WTC11 (cell line): ENCODE results near the gene FAM3B. TPM values are rescaled to one million over a fixed set of nuclear protein-coding genes. Genes with fewer than 3 reads are reported as not detected.

ENCODE experiments used
- ATAC-seq: fragments of 200-7000 bp; cut with Tn5 transposase; 2 replicates; pipeline ENCODE4 v1.10.0; 2021; ENCODE audit warnings: mild to moderate bottlenecking, moderate library complexity
- CTCF ChIA-PET: fragments of 300-600 bp; sonication (Branson Sonifier 250); formaldehyde crosslinking; loops from one replicate; lab custom pipeline; 2021; ENCODE audit warnings: antibody characterized with exemption; lab: Charles Lee
- POLR2A ChIA-PET: fragments of 350-600 bp; sonication (Branson Sonifier 250); formaldehyde crosslinking; loops from one replicate; lab custom pipeline; 2021; ENCODE audit warnings: antibody characterized with exemption; lab: Charles Lee
- DNase-seq: peaks from one replicate; pipeline ENCODE4 v3.0.0; 2021; ENCODE audit warnings: low spot score
- H3K27ac Mint-ChIP-seq: 2 replicates; pipeline ENCODE4 v1.8.0; 2021; ENCODE audit warnings: mixed read lengths
- H3K27me3 Mint-ChIP-seq: 2 replicates; pipeline ENCODE4 v1.8.0; 2021; ENCODE audit warnings: low read depth, mild to moderate bottlenecking, moderate library complexity, mixed read lengths
- H3K36me3 Mint-ChIP-seq: 2 replicates; pipeline ENCODE4 v1.8.0; 2021; ENCODE audit warnings: mixed read lengths
- H3K4me1 Mint-ChIP-seq: 2 replicates; pipeline ENCODE4 v1.8.0; 2022; ENCODE audit warnings: mixed read lengths
- H3K4me3 Mint-ChIP-seq: 2 replicates; pipeline ENCODE4 v1.8.0; 2021; ENCODE audit warnings: mild to moderate bottlenecking, moderate library complexity, mixed read lengths
- H3K9me3 Mint-ChIP-seq: 2 replicates; pipeline ENCODE4 v1.8.0; 2021; ENCODE audit warnings: mixed read lengths
- AR ChIP-seq: fragments of 250-450 bp; sonication (Bioruptor Pico); IDR thresholded peaks from 2 replicates; pipeline ENCODE4 v1.9.0; 2021; ENCODE audit warnings: mild to moderate bottlenecking
- ATF3 ChIP-seq: sonication (generic); formaldehyde crosslinking; conservative IDR thresholded peaks from 2 replicates; pipeline ENCODE4 v1.8.1; 2022; ENCODE audit warnings: mild to moderate bottlenecking, missing genetic modification reagents
- CTCF ChIP-seq: fragments of 200-600 bp; IDR thresholded peaks from 2 replicates; pipeline ENCODE4 v1.8.0; 2022; ENCODE audit warnings: antibody characterized with exemption
- GRHL2 ChIP-seq: fragments of 250-450 bp; sonication (Bioruptor Pico); IDR thresholded peaks from 2 replicates; pipeline ENCODE4 v1.8.0; 2022; ENCODE audit warnings: mild to moderate bottlenecking, moderate library complexity; ENCODE audit not compliant: insufficient replicate concordance, severe bottlenecking
- PREB ChIP-seq: sonication (generic); formaldehyde crosslinking; IDR thresholded peaks from 2 replicates; pipeline ENCODE4 v1.8.1; 2022; ENCODE audit warnings: mild to moderate bottlenecking, missing genetic modification reagents, moderate library complexity, borderline replicate concordance
- RORB ChIP-seq: fragments of 250-450 bp; sonication (Bioruptor Pico); IDR thresholded peaks from 2 replicates; pipeline ENCODE4 v1.9.0; 2021; ENCODE audit warnings: mild to moderate bottlenecking
- SP1 ChIP-seq: sonication (generic); formaldehyde crosslinking; conservative IDR thresholded peaks from 2 replicates; pipeline ENCODE4 v1.8.1; 2022; ENCODE audit warnings: missing genetic modification reagents
- TEAD4 ChIP-seq: sonication (generic); formaldehyde crosslinking; IDR thresholded peaks from 2 replicates; pipeline ENCODE4 v1.8.0; 2022; ENCODE audit warnings: mild to moderate bottlenecking, missing genetic modification reagents
- ZBTB43 ChIP-seq: sonication (generic); formaldehyde crosslinking; IDR thresholded peaks from 2 replicates; pipeline ENCODE4 v1.8.1; 2023; ENCODE audit warnings: mild to moderate bottlenecking, missing genetic modification reagents
- ZNF317 ChIP-seq: sonication (generic); formaldehyde crosslinking; IDR thresholded peaks from 2 replicates; pipeline ENCODE4 v1.8.1; 2023; ENCODE audit warnings: low read depth, mild to moderate bottlenecking, moderate library complexity, missing genetic modification reagents, borderline replicate concordance
- ZNF425 ChIP-seq: fragments of 250-450 bp; sonication (Bioruptor Pico); conservative IDR thresholded peaks from 2 replicates; pipeline ENCODE4 v1.9.0; 2021; ENCODE audit warnings: mild to moderate bottlenecking
- total RNA-seq: library from RNA; stranded (reverse); gene quantifications from 3 replicates; pipeline ENCODE4 v1.2.3, GENCODE V29; 2021

FAM3B gene
- total RNA-seq, 1 experiment from 2014 or later: 1.4 TPM

GRCh38 chr21:41326414-41327080 is 9.9 kb downstream of the FAM3B start (continued):
- TF ChIP-seq AR (CRISPR knock-in tag) (no peak), TEAD4 (CRISPR knock-in tag) (no peak), GRHL2 (CRISPR knock-in tag) (no peak), ATF3 (CRISPR knock-in tag) (no peak)

GRCh38 chr21:41327753-41328152 is 11.2 kb downstream of the FAM3B start:
- Mint-ChIP-seq H3K9me3 (peaks cover 12% of the 10 kb centered on the region), H3K4me1 (peaks cover 11% of the 10 kb centered on the region), H3K27ac (no peak overlapping the region), H3K27me3 (peaks cover 3% of the 10 kb centered on the region; the same call in 1 of the 2 replicates), H3K36me3 (peaks cover 5% of the 10 kb centered on the region), H3K4me3 (no peak overlapping the region)
- DNase-seq (no peak), ATAC-seq (no peak)
- ChIA-PET POLR2A (interaction anchor here (0.6 kb wide), 1 partner anchor 8 kb away, joined by 3 read pairs; no protein-coding TSS in a partner anchor), CTCF (no interaction called here)
- TF ChIP-seq ZNF317 (CRISPR knock-in tag): no peak
- no peak for TF ChIP-seq SP1 (CRISPR knock-in tag)
- TF ChIP-seq ZNF425 (CRISPR knock-in tag): no peak
- TF ChIP-seq ZBTB43 (CRISPR knock-in tag): no peak
- no peak for TF ChIP-seq ATF3 (CRISPR knock-in tag)
- no peak for TF ChIP-seq CTCF
- TF ChIP-seq RORB (CRISPR knock-in tag): no peak
- no peak for TF ChIP-seq PREB (CRISPR knock-in tag)
